ENCODE measurements around the gene UPK3BL1. TPM values are rescaled to one million over a fixed set of nuclear protein-coding genes. Genes with fewer than 3 reads are reported as not detected.
"Not testable (repeated sequence)": the region's sequence is repeated elsewhere in the genome, so short reads cannot be mapped to it uniquely, and the experiment has no call there.

UPK3BL1 gene
- total RNA-seq, 1 donor from 2014 or later: 12.1 TPM

DNA sequence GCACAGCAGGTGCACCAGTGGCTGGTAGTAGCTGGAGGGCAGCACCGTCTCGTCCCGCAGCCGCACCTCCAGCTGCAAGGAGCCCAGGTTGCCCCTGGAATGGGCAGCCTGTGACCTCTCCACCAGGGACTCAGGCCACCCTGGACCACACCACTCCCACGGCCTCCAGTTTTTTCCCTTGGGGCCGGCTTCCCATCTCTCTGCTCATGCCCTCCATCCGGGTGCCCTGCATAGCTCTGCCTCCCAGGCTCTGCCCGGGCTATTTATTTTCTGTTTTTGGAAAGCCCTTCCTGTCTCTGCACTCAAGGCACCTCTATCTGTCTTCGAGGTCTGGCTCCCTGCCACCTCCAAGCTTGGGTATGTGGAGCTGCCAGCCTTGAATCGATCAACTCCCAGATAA, 46.6 kb downstream of the UPK3BL1 start:
- DNase-seq (ENCODE audit: low read depth); H3K4me3 ChIP-seq (ENCODE audit: low read depth, low read length): not testable (repeated sequence)

DNA sequence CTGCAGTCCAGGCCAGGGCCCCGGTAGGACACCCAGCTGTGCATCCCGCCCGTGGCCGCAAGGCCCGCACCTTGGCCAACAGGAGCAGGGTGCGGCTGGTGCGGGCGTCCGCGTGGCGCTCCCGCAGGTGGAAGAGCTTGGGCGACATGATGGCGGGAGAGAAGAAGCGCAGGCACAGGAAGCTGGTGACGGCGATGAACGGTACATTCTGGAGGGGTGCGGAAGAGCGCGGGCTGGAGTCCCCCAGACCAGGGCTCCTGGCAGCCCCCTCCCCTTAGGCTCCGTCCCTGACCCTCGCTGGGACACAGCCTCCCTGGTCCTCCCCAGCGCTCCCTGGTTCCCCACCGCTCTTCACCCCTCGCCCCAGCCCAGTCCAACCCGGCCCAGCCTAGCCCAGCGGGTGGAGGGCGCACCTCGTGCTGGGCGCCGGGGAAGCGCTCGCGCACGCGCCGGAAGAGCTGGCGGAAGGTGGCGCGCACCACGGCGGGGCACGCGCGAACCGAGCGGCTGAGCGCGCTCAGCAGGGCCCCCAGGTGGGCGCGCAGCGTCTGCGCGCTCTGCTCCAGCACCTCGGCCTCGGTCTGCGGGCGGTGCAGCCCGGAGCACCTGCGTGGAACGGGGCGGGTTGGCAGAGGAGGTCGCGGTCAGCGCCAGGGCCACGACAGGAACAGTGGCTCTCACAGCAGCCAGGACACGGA, 48.8 kb downstream of the UPK3BL1 start:
- H3K4me3 ChIP-seq (ENCODE audit: low read depth, low read length); DNase-seq (ENCODE audit: low read depth): not testable (repeated sequence)

- not testable (repeated sequence) for DNase-seq (ENCODE audit: low read depth); H3K4me3 ChIP-seq (ENCODE audit: low read depth, low read length)
Measured at GRCh38 chr7:102592477-102593019, 50.0 kb downstream of the UPK3BL1 start.

GRCh38 chr7:102589857-102590256, 52.7 kb downstream of the UPK3BL1 start:
- not testable (repeated sequence) for H3K4me3 ChIP-seq (ENCODE audit: low read depth, low read length); DNase-seq (ENCODE audit: low read depth)

Other genes starting within 250 kb of the UPK3BL1 start
- 13.2 and 16.1 TPM in 2 replicates for gene PRKRIP1, start 246.4 kb downstream of the UPK3BL1 start, total RNA-seq
- gene ORAI2, start 209.2 kb downstream of the UPK3BL1 start, total RNA-seq: 35.7 and 46.6 TPM in 2 replicates
- gene ALKBH4, start 177.9 kb downstream of the UPK3BL1 start, total RNA-seq: 19.3 and 26.9 TPM in 2 replicates
- 27.9 and 30.1 TPM in 2 replicates for gene LRWD1, start 177.8 kb downstream of the UPK3BL1 start, total RNA-seq
- 32.8 and 47.4 TPM in 2 replicates for gene POLR2J, start 163.9 kb downstream of the UPK3BL1 start, total RNA-seq
- gene RASA4B, start 125.0 kb downstream of the UPK3BL1 start, total RNA-seq: 1.4 and 2.3 TPM in 2 replicates
- 1.0 and 2.2 TPM in 2 replicates for gene UPK3BL2, start 99.1 kb downstream of the UPK3BL1 start, total RNA-seq
- gene SPDYE2, start 91.6 kb downstream of the UPK3BL1 start, total RNA-seq: not detected in 2 replicates
- gene POLR2J3, start 70.2 kb downstream of the UPK3BL1 start, total RNA-seq: 4.8 and 16.9 TPM in 2 replicates
- gene RASA4, start 26.0 kb downstream of the UPK3BL1 start, total RNA-seq: 3.0 and 8.1 TPM in 2 replicates
- not detected in 2 replicates for gene SPDYE2B, start 7.5 kb upstream of the UPK3BL1 start, total RNA-seq
- gene POLR2J2, start 28.9 kb upstream of the UPK3BL1 start, total RNA-seq: 1.3 TPM in 1 of 2 replicates, not detected in the other
- 9.1 and 13.9 TPM in 2 replicates for gene FAM185A, start 106.2 kb upstream of the UPK3BL1 start, total RNA-seq

All from epithelial cell of proximal tubule (primary cell).